B cell (primary cell): ENCODE data around the gene LPO. TPM values are rescaled to one million over a fixed set of nuclear protein-coding genes. Genes with fewer than 3 reads are reported as not detected.

ENCODE experiments used
- ATAC-seq: fragments of 200-7000 bp; cut with Tn5 transposase; one replicate; pipeline ENCODE4 v1.10.0; 2021; ENCODE audit warnings: low read depth, mild to moderate bottlenecking, moderate number of reproducible peaks, moderate library complexity
- CTCF ChIA-PET: fragments of 350-600 bp; sonication (Branson Sonifier 250); formaldehyde crosslinking; loops from one replicate; lab custom pipeline; 2021; ENCODE audit warnings: antibody characterized with exemption, inconsistent platforms; lab: Charles Lee
- POLR2A ChIA-PET: fragments of 350-600 bp; sonication (Branson Sonifier 250); formaldehyde crosslinking; loops from one replicate; lab custom pipeline; 2021; ENCODE audit warnings: antibody characterized with exemption; lab: Charles Lee
- DNase-seq: peaks from one replicate; pipeline ENCODE4 v3.0.0; 2013
- H2AFZ ChIP-seq: 2 replicates; pipeline ENCODE4 v1.6.1; 2012; ENCODE audit warnings: mild to moderate bottlenecking, low read depth, low read length; ENCODE audit not compliant: insufficient read depth, poor library complexity, severe bottlenecking
- H3K27ac ChIP-seq, 2 donors: 1 replicate in 1 of 2; 2 replicates in 1 of 2; pipeline ENCODE4 v1.5.1; 2012 to 2013; ENCODE audit warnings: low read length in 2 of 2, mild to moderate bottlenecking in 2 of 2, moderate library complexity in 1 of 2
- H3K27me3 ChIP-seq, 4 experiments: fragments of 200-600 bp in 1 of 4; sonication (generic) in 1 of 4; replicated peaks in 1 of 4; 1 replicate in 2 of 4; 2 replicates in 2 of 4; pipeline versions ENCODE4 v1.6.1 to v1.7.0; 2013 to 2016; ENCODE audit warnings: low read length in 3 of 4, mild to moderate bottlenecking in 2 of 4, mixed read lengths in 1 of 4, moderate library complexity in 1 of 4; ENCODE audit not compliant: insufficient read depth in 4 of 4, control insufficient read depth in 3 of 4; ENCODE audit errors: control extremely low read depth in 1 of 4
- H3K36me3 ChIP-seq, 2 experiments: replicated peaks in 1 of 2; 1 replicate in 1 of 2; 2 replicates in 1 of 2; pipeline versions ENCODE4 v1.6.1 to v1.7.1; 2013; ENCODE audit warnings: low read length in 1 of 2; ENCODE audit not compliant: insufficient read depth in 2 of 2, control insufficient read depth in 1 of 2; ENCODE audit errors: control extremely low read depth in 1 of 2, extremely low read depth in 1 of 2
- H3K4me1 ChIP-seq, 2 donors: fragments of 200-600 bp in 1 of 2; sonication (generic) in 1 of 2; 1 replicate in 1 of 2; 2 replicates in 1 of 2; pipeline versions ENCODE4 v1.5.1 to v1.6.1; 2013 to 2017; ENCODE audit warnings: low read length in 2 of 2; ENCODE audit not compliant: control insufficient read depth in 2 of 2, insufficient read depth in 2 of 2
- H3K4me2 ChIP-seq: replicated peaks from 2 replicates; pipeline ENCODE3; 2012; ENCODE audit warnings: mild to moderate bottlenecking, low read depth, low read length; ENCODE audit not compliant: poor library complexity, severe bottlenecking
- H3K4me3 ChIP-seq, 5 experiments: fragments of 200-600 bp in 1 of 5; sonication (generic) in 1 of 5; 1 replicate in 3 of 5; 2 replicates in 2 of 5; pipeline versions ENCODE4 v1.5.1 to v1.7.0; 2011 to 2016; ENCODE audit warnings: low read length in 4 of 5, mild to moderate bottlenecking in 4 of 5, low read depth in 2 of 5, control low read depth in 1 of 5, moderate library complexity in 1 of 5; ENCODE audit not compliant: insufficient read depth in 1 of 5; ENCODE audit errors: control extremely low read depth in 1 of 5, extremely low read depth in 1 of 5
- H3K79me2 ChIP-seq: fragments of 200-600 bp; sonication (generic); one replicate; pipeline ENCODE4 v1.6.0; 2016; ENCODE audit warnings: low read length; ENCODE audit not compliant: control insufficient read depth, insufficient read depth
- H3K9ac ChIP-seq: fragments of 200-600 bp; sonication (generic); 2 replicates; pipeline ENCODE4 v1.6.1; 2017; ENCODE audit warnings: mild to moderate bottlenecking, low read length, moderate library complexity
- H3K9me3 ChIP-seq, 3 donors: one replicate each; pipeline versions ENCODE4 v1.6.1 to v1.7.1; 2013; ENCODE audit warnings: low read length in 2 of 3; ENCODE audit not compliant: control insufficient read depth in 2 of 3, insufficient read depth in 1 of 3; ENCODE audit errors: control extremely low read depth in 1 of 3
- H4K20me1 ChIP-seq: 2 replicates; pipeline ENCODE4 v1.6.0; 2012; ENCODE audit warnings: mild to moderate bottlenecking, low read length; ENCODE audit not compliant: insufficient read depth, control insufficient read depth, poor library complexity, severe bottlenecking
- H3K27ac Mint-ChIP-seq: one replicate; pipeline ENCODE4 v1.8.0; 2021; ENCODE audit warnings: mixed read lengths
- H3K27me3 Mint-ChIP-seq: one replicate; pipeline ENCODE4 v1.8.0; 2021; ENCODE audit warnings: mixed read lengths
- H3K4me1 Mint-ChIP-seq: one replicate; pipeline ENCODE4 v1.8.0; 2021; ENCODE audit warnings: mixed read lengths
- H3K4me3 Mint-ChIP-seq: one replicate; pipeline ENCODE4 v1.8.0; 2021; ENCODE audit warnings: mixed read lengths
- H3K9me3 Mint-ChIP-seq: one replicate; pipeline ENCODE4 v1.8.0; 2022; ENCODE audit warnings: mixed read lengths; ENCODE audit not compliant: insufficient read depth
- CTCF ChIP-seq: fragments of 200-600 bp; IDR thresholded peaks from one replicate; pipeline ENCODE4 v1.8.0; 2022; ENCODE audit warnings: antibody characterized with exemption, mild to moderate bottlenecking
- EZH2 ChIP-seq: IDR thresholded peaks from 2 replicates; pipeline ENCODE4 v1.6.1; 2012; ENCODE audit warnings: borderline replicate concordance, low read depth, mild to moderate bottlenecking, moderate library complexity, low read length; ENCODE audit not compliant: insufficient read depth, poor library complexity, severe bottlenecking
- WGBS: methylation state at CpG from one replicate; pipeline ENCODE4 v1.1.5; 2013; ENCODE audit warnings: missing lambda C conversion rate; ENCODE audit not compliant: insufficient coverage; 5-methylcytosine and 5-hydroxymethylcytosine counted together
- intact Hi-C: fragments of 100-400 bp; cut with micrococcal nuclease; formaldehyde crosslinking; loops from one replicate; pipeline ENCODE4 v1.10.0; 2022
- polyA plus RNA-seq: library from polyadenylated mRNA; depleted of rRNA; stranded (reverse); fragments of >200 nt; gene quantifications from 2 replicates; pipeline ENCODE4 v1.2.3, GENCODE V29; 2012
- total RNA-seq, 2 donors: library from RNA; stranded (reverse); fragments of 120-200 nt in 1 of 2; gene quantifications; 1 replicate in 1 of 2; 2 replicates in 1 of 2; pipeline versions ENCODE4 v1.2.3 to v1.2.4, GENCODE V29; 2013 to 2022

The LPO gene
- total and polyA plus RNA-seq, 2 donors (not counting 1 experiment from before 2014, with no cell fraction given) = not detected

GRCh38 chr17:58244963-58245362 is 6.6 kb downstream of the LPO start:
- Histone ChIP-seq H3K27ac (no peak overlapping the region), H3K79me2 (no peaks in the 10 kb centered on the region), H3K4me1 (peaks cover 11 to 17% of the 10 kb centered on the region in 2 donors), H2AFZ (no peak overlapping the region), H4K20me1 (no peaks in the 10 kb centered on the region), H3K9me3 (peaks cover 0 to 3% (median 0%) of the 10 kb centered on the region in 3 donors), H3K4me3 (no peak overlapping the region), H3K36me3 (no peaks in the 10 kb centered on the region), H3K4me2 (no peak overlapping the region), H3K9ac (no peak overlapping the region), H3K27me3 (peaks cover 0 to 46% (median 12%) of the 10 kb centered on the region in 4 experiments)
- intact Hi-C loops = no loop called here
- Mint-ChIP-seq H3K27me3 (peaks cover 41% of the 10 kb centered on the region), H3K4me1 (peaks cover 15% of the 10 kb centered on the region), H3K9me3 (no peaks in the 10 kb centered on the region), H3K27ac (no peak overlapping the region), H3K4me3 (no peak overlapping the region)
- TF ChIP-seq CTCF (no peak), EZH2 (no peak)
- CTCF ChIA-PET = no interaction called here
- DNase-seq = no peak
- WGBS = 82% methylated on average over 4 of the region's 6 CpGs
- POLR2A ChIA-PET = no interaction called here
- ATAC-seq = no peak

GRCh38 chr17:58245428-58246103 is 7.2 kb downstream of the LPO start:
- DNase-seq (no peak), ATAC-seq (no peak)
- 90% methylated on average over 7 of the region's 10 CpGs for WGBS
- Histone ChIP-seq H2AFZ (no peak overlapping the region), H3K4me2 (no peak overlapping the region), H3K4me1 (peaks cover 14 to 18% of the 10 kb centered on the region in 2 donors), H3K4me3 (no peak overlapping the region), H3K36me3 (no peaks in the 10 kb centered on the region), H3K9ac (no peak overlapping the region), H3K9me3 (peaks cover 0 to 3% (median 0%) of the 10 kb centered on the region in 3 donors), H3K27me3 (peaks cover 0 to 50% (median 14%) of the 10 kb centered on the region in 4 experiments), H3K79me2 (no peaks in the 10 kb centered on the region), H4K20me1 (no peaks in the 10 kb centered on the region), H3K27ac (no peak overlapping the region)
- no peaks in the 10 kb centered on the region for H3K9me3 Mint-ChIP-seq
- ChIA-PET POLR2A (no interaction called here), CTCF (no interaction called here)
- no peak overlapping the region for H3K4me3 Mint-ChIP-seq
- TF ChIP-seq CTCF (no peak), EZH2 (no peak)
- H3K4me1 Mint-ChIP-seq = peaks cover 19% of the 10 kb centered on the region
- intact Hi-C loops = no loop called here
- no peak overlapping the region for H3K27ac Mint-ChIP-seq
- peaks cover 35% of the 10 kb centered on the region for H3K27me3 Mint-ChIP-seq
